ENCODE measurements around the gene SNTG2. TPM values are rescaled to one million over a fixed set of nuclear protein-coding genes. Genes with fewer than 3 reads are reported as not detected.

The SNTG2 gene
- total RNA-seq, 4 donors from 2014 or later = 4.2 to 14.2 (median 9.2) TPM

GRCh38 chr2:1278125-1278524 lies 327.5 kb downstream of the SNTG2 start:
- TF ChIP-seq POLR2A (IDR thresholded peaks at IDR 0.05) = no peak
- TF ChIP-seq CTCF (IDR thresholded peaks at IDR 0.05) = no peak
- no peaks in the 10 kb centered on the region for H3K27me3 ChIP-seq
- intact Hi-C loops (cut with DNase I) = no loop called here
- no peak for DNase-seq
- no peaks in the 10 kb centered on the region for H3K4me1 ChIP-seq
- no peak overlapping the region for H3K4me3 ChIP-seq (replicated peaks in 1 of 3)
- no peaks in the 10 kb centered on the region for H3K36me3 ChIP-seq
- no peak overlapping the region for H3K27ac ChIP-seq
- WGBS, 2 donors = 82 to 96% methylated on average over 4 of the region's 4 CpGs
- H3K9me3 ChIP-seq = no peaks in the 10 kb centered on the region

GRCh38 chr2:1278861-1279260 lies 328.2 kb downstream of the SNTG2 start:
- H3K27ac ChIP-seq = no peak overlapping the region
- TF ChIP-seq CTCF (IDR thresholded peaks at IDR 0.05) (no peak), POLR2A (IDR thresholded peaks at IDR 0.05) (no peak)
- H3K9me3 ChIP-seq = no peaks in the 10 kb centered on the region
- no peak overlapping the region for H3K4me3 ChIP-seq (replicated peaks in 1 of 3)
- no peak for DNase-seq
- H3K27me3 ChIP-seq = no peaks in the 10 kb centered on the region
- no peaks in the 10 kb centered on the region for H3K36me3 ChIP-seq
- intact Hi-C loops (cut with DNase I) = no loop called here
- WGBS, 2 donors = 92 to 94% methylated on average over 27 of the region's 27 CpGs
- no peaks in the 10 kb centered on the region for H3K4me1 ChIP-seq

- no peak for TF ChIP-seq CTCF (IDR thresholded peaks at IDR 0.05)
- TF ChIP-seq POLR2A (IDR thresholded peaks at IDR 0.05) = no peak
- H3K9me3 ChIP-seq = no peaks in the 10 kb centered on the region
- H3K4me3 ChIP-seq (replicated peaks in 1 of 3) = no peak overlapping the region
- DNase-seq = no peak
- no peak overlapping the region for H3K27ac ChIP-seq
- intact Hi-C loops (cut with DNase I) = no loop called here
- WGBS, 2 donors = 70 to 76% methylated on average over 15 to 20 of the region's 22 CpGs
- no peaks in the 10 kb centered on the region for H3K27me3 ChIP-seq
- H3K4me1 ChIP-seq = no peaks in the 10 kb centered on the region
- H3K36me3 ChIP-seq = no peaks in the 10 kb centered on the region
Measured at GRCh38 chr2:1282552-1282951, 331.9 kb downstream of the SNTG2 start.

GRCh38 chr2:1283020-1283801 lies 332.6 kb downstream of the SNTG2 start:
- DNase-seq = no peak
- H3K36me3 ChIP-seq = no peaks in the 10 kb centered on the region
- H3K4me3 ChIP-seq (replicated peaks in 1 of 3) = no peak overlapping the region
- no peaks in the 10 kb centered on the region for H3K27me3 ChIP-seq
- intact Hi-C loops (cut with DNase I) = no loop called here
- TF ChIP-seq POLR2A (IDR thresholded peaks at IDR 0.05) (no peak), CTCF (IDR thresholded peaks at IDR 0.05) (no peak)
- 85 to 88% methylated on average over 21 of the region's 21 CpGs for WGBS, 2 donors
- no peak overlapping the region for H3K27ac ChIP-seq
- no peaks in the 10 kb centered on the region for H3K4me1 ChIP-seq
- H3K9me3 ChIP-seq = no peaks in the 10 kb centered on the region

GRCh38 chr2:1283871-1284270 lies 333.2 kb downstream of the SNTG2 start:
- no peaks in the 10 kb centered on the region for H3K4me1 ChIP-seq
- no peaks in the 10 kb centered on the region for H3K9me3 ChIP-seq
- intact Hi-C loops (cut with DNase I) = no loop called here
- no peak for DNase-seq
- no peak overlapping the region for H3K4me3 ChIP-seq (replicated peaks in 1 of 3)
- no peak overlapping the region for H3K27ac ChIP-seq
- TF ChIP-seq POLR2A (IDR thresholded peaks at IDR 0.05) (no peak), CTCF (IDR thresholded peaks at IDR 0.05) (no peak)
- no peaks in the 10 kb centered on the region for H3K36me3 ChIP-seq
- WGBS, 2 donors = 69 to 74% methylated on average over 10 of the region's 10 CpGs
- no peaks in the 10 kb centered on the region for H3K27me3 ChIP-seq
